GM21717 (cell line): ENCODE results near the gene FN3KRP.

ENCODE experiments used
- ATAC-seq: cut with Tn5 transposase; IDR thresholded peaks from one replicate; pipeline ENCODE4 v1.9.1; 2021; ENCODE audit warnings: mild to moderate bottlenecking, moderate library complexity; ENCODE audit not compliant: unreplicated experiment

The FN3KRP gene

DNA sequence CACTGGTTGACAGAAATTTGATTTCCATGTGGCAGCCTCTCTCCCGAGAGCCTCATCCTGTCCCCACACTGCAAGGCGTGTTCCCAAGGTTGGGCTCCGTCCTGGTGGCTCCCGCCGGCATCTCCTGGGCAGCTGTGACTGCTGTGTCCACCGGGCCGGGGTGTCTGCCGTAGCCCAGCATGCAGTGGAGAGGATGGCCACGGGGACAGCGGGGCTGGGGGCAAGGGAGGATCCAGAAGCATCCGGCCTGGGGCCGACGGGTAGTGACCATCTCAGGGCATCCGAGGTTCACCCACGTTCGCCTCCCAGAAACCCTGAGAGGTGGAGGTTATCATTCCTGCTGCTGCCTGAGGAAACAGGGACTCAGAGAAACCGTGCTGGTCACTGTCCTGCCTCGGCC is 10.8 kb upstream of the FN3KRP start:
- ATAC-seq, result no peak

DNA sequence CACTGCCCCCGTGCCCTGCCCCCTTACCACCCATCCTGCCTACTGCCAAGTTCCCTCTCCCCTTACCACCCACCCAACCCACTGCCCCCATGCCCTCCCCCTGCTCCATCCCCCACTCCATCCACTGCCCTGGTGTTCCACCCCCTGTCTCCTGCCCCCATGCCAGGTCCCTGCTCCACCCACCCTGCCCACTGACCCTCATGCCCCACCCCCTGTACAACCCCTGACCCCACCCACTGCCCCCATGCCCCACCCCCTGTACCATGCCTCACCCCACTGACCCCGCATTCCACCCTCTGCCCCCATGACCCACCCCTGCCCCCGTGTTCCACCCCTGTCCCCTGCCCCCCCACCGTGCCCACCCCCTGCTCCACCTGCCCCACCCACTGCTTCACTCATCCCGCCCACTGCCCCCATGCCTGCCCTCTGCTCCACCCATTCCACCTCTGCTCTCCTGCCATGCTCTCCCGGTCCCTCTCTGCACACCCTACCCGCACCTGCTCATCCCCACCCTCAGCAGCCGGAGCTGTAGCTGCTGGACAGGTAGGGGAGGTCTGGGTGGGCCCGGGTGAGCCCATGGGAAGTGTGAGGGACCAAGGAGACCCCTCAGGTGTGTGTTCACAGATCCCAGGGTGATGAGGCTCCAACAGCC is 7.4 kb upstream of the FN3KRP start:
- no peak for ATAC-seq

DNA sequence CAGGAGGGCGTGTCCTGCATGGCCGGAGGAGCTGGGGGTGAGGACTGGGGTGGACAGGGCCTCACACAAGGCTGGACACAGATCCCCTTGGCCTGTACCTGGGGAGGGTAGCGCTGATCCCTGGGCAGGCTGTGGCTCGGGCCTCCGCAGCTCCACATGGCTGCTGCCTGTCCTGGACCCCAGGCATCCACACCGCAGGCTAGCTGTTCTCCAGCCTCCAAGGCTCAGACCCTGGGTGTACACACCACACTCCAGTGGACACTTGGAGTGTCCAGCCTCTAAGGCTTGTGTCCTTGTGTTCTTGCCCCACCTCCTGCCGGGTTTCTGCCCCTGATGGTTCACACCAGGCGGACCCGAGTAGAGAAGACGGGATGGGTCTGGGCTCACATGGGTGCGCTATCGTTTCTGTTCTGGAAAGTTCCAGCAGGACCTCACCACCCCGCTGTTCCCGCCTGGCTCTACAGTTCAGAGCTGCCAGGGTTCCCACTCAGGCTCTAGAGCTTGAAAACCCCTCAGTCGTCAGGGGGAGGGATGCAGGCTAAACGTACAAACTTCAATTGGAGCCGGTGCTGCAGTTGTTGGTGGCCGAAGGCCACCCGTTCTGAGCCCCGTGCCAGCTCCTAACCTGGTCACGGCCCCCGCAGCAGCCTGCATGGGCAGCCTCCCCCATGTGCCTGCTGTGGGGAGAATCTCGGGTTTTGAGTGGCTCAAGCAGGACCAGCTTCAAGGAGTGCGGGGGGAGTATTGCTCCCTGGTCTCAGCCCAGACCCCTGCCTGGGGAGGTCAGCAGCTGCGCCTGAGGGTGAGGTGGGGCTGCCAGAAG is 6.6 kb upstream of the FN3KRP start:
- no peak for ATAC-seq

DNA sequence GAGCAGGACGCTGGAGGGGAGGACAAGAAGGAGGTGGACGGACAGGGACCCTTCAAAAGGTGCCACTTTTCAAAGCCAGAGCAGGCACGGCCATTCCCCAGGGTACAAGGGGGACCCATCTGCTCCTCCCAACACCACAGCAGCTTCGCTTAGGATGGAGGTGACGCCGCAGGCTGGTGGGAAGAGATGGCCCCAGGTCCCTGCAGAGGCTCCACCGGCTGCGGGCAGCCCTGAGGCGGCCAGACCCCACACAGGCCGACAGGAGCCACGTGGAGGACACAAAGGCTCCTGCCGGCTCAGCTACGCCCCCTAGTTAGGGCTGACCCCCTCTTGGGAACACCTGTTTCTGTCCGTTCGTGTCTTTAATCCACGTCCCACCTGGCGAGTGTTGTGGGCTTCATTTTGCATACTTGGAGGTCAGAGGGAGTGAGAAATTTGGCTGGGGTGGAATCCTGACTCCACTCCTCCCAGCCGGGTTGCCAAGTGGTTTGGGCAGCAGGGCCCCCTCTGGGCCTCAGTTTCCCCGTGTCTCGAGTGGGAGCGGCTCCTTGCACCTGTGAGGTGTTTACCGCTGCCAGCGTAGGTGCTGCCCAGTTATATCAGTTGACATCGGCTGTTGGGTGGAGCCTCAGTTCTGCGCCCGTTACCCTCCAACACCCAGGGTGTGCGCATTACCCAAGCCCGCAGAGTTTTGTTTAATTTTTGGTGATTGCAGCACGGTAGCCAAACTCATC is 5.8 kb upstream of the FN3KRP start:
- no peak for ATAC-seq

DNA sequence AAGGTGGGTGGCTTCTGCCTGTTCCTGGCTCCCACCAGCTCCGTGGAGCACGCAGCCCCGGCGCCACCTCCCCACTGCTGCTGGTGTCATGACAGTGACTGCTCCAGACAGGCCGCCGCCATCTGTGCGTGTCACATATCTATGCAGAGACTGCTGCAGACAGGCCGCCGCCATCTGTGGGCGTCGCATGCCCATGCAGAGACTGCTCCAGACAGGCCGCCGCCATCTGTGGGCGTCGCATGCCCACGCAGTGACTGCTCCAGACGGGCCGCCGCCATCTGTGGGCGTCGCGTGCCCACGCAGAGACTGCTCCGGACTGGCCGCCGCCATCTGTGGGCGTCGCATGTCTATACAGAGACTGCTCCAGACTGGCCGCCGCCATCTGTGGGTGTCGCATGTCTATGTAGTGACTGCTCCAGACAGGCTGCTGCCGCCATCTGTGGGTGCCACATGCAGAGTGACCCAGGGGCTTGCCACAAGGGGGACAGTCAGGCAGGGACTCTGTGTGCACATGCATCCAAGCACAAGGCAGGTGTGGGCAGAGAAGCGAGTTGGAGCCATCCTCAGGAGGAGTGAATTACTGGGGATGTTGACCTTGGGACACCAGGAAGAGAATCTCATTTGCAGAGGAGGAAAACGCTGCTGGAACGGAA is 3.3 kb upstream of the FN3KRP start:
- ATAC-seq, result no peak

DNA sequence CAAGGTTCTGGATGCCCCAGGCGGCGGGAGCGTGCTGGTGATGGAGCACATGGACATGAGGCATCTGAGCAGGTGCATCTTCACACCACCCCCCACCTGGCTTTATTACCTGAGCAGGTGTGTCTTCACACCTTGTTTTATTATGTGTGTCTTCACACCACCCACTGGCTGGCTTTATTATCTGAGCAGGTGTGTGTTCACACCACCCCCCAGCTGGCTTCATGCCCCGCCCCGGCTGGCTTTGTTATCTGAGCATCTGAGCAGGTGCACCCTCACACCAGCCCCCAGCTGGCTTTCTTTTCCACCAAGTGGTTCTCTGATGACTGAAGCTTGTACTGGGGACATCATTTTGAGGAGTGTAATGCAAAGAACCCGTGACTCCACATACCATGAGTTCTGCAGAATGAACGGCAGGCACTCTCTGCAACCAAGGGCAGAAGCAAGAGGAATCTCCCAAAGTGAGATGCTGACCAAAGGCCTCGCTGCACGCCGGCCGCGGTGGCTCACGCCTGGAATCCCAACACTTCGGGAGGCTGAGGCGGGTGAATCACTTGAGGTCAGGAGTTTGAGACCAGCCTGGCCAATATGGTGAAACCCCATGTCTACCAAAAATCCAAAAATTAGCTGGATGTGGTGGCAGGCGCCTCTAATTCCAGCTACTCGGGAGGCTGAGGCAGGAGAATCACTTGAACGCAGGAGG is 2.6 kb downstream of the FN3KRP start:
- ATAC-seq, result no peak

DNA sequence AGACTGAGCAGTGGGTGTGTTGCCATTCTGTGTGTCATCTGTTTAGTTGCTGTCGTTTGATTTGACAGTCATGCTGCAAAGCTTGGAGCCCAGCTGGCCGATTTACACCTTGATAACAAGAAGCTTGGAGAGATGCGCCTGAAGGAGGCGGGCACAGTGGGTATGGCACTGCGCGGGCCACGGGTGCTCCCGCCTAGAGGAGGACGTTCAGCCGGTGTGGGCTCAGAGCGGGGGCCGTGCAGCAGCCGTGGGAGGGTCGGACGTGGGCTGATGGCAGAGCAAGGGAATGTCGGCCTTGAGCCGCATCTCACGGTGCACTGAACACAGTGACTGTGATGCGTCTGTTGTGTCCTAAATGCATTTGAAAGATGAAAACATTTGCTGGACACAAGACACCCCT is 3.7 kb downstream of the FN3KRP start:
- ATAC-seq, result no peak

DNA sequence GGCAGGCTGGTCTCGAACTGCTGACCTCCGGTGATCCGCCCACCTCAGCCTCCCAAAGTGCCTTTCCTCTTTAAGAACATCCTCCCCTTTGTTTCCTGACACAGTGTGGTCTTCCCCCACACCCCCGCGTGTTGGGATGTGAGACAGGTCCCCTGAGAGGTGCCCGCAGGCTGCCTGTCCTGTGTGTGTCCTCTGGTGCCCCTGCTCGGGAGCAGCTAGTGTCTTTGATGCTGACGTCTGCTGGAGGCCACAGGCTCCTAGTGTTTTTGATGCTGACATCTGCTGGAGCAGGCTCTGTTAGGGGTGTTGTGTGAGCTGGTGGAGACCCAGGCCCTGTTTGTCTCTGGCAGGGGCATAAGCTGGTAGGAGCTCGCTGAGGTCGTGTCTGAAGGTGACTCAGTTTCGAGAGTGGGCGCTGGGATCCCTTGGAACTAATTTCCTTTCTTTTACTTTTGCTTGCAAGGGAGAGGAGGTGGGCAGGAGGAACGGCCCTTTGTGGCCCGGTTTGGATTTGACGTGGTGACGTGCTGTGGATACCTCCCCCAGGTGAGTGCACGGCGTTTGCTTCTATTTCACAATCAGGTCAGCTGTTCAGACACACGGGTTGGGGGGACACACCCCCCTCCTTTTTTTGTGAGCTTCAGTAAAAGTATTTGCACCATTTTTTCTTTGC is 6.0 kb downstream of the FN3KRP start:
- ATAC-seq, result no peak

DNA sequence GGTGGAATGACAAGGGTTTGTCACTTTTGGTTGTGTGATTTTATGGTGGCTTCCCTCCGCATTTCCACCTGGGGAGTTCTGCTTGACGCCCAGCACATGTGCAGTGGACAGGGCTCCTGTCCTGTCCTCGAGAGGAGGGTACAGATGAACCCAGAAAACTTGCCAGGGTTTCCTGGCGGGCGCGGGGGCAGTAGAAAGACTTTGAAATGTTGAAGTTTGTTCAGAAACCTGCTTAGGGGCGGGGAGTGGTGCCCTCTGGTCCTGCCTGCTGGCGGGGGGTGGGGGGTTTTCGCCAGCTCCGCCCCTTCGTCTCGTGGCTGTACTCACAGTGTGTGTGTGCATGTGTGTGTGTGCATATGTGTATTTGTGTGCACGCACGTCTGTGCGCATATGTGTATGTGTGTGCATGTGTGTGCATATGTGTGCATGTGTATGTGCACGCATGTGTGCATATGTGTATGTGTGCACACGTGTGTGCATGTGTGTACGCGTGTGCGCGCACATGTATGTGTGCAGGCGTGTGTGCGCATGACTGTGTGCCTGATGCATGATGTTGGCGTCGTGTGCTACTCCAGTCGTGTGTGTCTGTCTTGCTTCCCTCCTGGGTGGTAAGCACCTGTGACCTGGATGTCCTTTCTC is 6.8 kb downstream of the FN3KRP start:
- ATAC-seq, result no peak

DNA sequence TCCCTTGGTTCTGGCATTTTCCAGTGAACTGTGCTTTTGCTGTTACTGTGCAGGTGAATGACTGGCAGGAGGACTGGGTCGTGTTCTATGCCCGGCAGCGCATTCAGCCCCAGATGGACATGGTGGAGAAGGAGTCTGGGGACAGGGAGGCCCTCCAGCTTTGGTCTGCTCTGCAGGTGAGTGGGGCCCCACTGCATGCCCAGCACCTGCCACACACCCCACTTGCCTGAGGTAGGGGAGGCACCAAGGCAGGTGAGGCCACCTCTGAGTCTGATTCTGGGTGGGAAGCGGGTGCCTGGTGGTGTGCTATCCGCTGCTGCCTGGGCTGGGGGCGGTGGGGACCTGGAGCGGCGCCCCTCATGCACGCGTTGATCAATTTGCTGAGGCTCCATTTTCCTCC is 9.9 kb downstream of the FN3KRP start:
- no peak for ATAC-seq

DNA sequence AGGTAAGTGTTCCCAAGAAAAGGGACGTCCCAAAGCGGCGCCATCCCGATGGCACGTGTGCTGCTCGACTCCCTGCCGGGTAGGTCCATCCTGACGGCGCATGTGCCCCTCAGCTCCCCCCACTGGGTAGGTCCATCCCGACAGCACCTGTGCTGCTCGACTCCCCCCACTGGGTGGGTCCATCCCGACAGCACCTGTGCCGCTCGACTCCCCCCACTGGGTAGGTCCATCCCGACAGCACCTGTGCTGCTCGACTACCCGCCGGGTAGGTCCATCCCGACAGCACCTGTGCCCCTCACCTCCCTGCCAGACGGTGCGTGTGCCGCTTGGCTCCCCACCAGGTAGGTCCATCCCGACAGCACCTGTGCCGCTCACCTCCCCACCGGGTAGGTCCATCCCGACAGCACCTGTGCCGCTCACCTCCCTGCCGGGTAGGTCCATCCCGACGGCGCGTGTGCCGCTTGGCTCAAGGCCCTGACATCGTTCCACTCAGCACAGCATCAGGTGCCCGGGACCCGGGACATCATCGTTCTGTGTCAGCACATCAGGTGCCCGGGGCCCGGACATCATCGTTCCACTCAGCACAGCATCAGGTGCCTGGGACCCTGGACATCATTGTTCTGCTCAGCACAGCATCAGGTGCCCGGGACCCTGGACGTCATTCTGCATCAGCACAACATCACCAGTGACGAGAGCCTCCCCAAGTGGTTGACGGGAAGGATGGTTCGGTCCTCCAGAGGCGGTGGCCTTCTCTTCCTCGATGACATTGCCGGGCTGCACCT is 13.2 kb downstream of the FN3KRP start:
- no peak for ATAC-seq

DNA sequence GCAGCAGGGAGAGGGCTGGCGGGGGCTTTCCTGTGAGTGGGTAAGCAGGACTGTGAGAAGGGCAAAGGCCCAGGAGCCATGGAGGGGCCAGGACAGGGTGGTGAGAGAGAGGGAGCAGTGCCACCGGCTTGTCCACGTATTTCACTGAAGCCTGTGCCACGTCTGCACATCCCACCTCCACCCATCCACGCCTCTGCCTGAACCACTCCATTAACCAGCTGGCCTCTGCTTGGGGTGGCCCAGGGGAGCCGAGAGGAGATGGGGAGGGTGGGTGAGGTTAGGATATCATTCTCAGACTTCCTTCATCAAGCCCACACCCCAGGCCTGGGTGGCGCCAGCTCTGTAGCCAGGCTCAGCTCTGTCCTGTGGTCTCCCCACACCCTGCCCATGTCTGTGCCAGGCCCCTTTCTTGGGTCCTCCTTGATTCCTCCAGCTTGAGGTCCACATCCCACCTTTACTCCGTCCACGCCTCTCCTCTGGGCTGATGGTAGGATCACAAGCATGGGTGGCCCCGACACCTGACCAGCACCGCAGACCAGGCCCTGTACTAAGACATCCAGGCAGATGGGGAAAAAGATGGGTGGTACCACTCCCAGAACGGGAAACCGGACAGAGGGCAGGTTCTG is 15.7 kb downstream of the FN3KRP start:
- ATAC-seq, result no peak

DNA sequence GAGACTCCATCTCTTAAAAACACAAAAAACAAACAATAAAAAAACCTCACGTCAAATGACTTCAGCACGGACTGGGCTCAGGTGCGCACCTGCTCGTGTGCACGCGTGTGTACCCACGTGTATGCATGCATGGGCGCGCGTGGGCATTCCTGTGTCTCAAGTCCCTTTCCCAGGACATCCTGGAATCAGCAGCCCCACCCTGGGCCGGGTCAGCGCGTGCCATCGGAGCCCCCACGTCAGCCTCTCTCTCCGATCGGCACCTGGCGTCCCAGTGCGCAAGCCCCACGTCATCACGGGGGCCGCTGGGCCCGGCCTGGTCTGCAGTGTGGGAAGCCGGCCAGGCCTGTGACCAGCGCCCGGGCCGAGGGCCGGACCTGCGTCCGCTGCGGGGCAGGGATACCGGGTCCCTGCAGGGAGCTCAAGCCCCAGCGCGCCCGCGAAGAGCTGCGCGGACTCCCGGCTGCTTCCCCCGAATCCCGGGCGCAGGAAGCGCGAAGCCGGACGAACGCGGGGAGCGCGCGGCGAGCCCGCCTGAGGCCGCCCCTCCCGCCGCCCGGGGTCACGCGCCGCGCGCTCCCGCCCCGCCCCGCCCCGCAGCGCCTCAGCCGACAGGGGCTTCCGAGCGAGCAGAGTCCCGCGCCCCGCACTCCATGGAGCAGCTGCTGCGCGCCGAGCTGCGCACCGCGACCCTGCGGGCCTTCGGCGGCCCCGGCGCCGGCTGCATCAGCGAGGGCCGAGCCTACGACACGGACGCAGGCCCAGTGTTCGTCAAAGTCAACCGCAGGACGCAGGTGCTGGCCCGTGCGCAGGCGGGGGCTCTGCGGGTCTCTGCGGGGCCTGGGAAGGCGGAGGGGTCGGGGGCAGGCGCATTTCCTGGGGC is 18.7 kb downstream of the FN3KRP start, which contains the start of gene FN3K:
TSS of gene FN3K (plus strand) at position 629 of the 880 bp plus-strand sequence. CDS start at position 651, 22 bp downstream.
- no peak for ATAC-seq

DNA sequence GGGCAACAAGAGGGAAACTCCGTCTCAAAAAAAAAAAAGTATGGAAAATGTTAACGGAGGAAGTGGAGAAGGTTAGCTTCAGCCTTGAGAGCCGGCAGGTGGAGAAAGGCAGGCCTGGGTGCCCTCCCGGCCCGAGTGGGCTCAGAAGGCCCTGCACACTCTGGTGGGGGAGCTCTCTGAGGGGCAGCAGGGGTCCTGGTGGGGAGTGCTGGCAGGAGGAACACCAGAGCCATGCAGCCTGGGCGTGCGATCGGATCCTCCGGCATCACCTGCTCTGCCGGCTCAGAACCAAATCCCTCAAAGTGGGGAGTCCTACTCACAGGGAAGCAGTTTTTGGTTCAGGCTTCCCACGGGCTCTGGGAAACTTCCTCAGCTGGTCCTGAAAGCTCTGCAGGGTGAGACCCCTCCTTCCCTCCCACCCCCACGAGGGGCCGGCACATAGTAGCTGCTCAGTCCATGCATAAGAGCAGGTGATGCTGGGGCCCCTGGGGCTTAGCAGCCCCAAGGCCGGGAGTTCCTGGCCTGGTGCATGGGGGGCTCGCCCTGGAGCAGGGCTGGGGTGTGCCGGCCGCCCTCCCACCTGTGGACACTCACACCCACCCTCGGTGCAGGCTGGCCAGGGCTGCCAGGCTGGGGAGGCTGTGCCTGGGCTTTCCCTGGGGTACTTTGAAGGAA is 20.1 kb downstream of the FN3KRP start:
- ATAC-seq, result no peak

DNA sequence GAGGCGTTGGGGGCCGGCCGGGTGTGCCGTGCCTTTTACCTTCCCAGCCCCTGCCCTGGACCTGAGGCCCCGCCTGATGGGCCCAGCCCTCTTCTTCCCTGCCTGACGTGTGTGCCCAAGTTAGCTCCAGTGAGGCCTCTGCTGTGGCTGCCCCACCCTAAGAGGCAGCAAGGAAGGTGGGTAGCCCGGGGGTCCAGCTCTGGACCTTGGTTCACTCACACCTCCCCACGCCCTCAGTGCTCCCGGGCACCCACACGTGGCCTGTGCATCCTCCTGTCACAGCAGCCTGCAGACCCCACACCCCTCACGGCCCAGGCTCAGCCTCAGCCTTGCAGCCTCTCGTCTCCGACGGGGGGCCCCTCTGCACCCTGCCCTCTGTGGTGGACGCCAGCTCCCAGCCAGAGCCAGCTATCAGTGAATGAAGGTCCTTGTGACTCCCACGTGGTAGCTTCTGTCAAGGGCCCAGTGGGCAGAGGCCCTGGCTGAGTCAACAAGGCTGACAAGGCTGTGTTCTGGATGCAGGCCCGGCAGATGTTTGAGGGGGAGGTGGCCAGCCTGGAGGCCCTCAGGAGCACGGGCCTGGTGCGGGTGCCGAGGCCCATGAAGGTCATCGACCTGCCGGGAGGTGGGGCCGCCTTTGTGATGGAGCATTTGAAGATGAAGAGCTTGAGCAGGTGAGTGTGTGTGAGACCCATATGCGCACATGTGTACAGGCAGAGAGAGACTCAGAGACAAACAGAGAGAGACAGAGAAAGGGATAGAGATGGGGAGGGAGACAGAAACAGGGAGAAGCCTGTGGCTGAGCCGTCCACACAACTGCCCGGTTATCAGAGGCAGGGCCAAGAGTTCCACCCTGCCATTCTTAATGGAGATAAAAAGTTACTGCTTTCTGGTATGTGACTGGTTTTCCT is 21.7 kb downstream of the FN3KRP start:
- ATAC-seq, result no peak
